Left renal cortex interstitium (tissue), 4 donors: ENCODE data around the gene EHBP1. TPM values are rescaled to one million over a fixed set of nuclear protein-coding genes. Genes with fewer than 3 reads are reported as not detected.

Experiments
- DNase-seq, 4 donors: peaks; one replicate each; pipeline ENCODE4 v3.0.0-alpha.2; 2013; ENCODE audit warnings: low read depth in 4 of 4, low spot score in 2 of 4, missing footprints in 1 of 4
- polyA plus RNA-seq, 4 donors: library from polyadenylated mRNA; unstranded; fragments of 120-200 nt; gene quantifications; one replicate each; pipeline ENCODE4 v1.2.1, GENCODE V29; 2013; ENCODE audit not compliant: insufficient read length in 4 of 4

The EHBP1 gene
- polyA plus RNA-seq, 4 donors: 40.8 to 55.7 (median 46.5) TPM

- DNase-seq: no peak
These were observed 342.1 kb downstream of the EHBP1 start for GRCh38 chr2:63047321-63048279.

- no peak for DNase-seq
These were observed 343.1 kb downstream of the EHBP1 start for GRCh38 chr2:63048367-63049171.

- no peak for DNase-seq
These were observed 343.9 kb downstream of the EHBP1 start for GRCh38 chr2:63049211-63049969.

- DNase-seq: no peak
These were observed 344.4 kb downstream of the EHBP1 start for GRCh38 chr2:63049970-63050333.

GRCh38 chr2:63050334-63051041 is 345.0 kb downstream of the EHBP1 start, which contains the start of gene OTX1:
Gene OTX1, plus strand, starts transcription at chr2:63050830. Its CDS starts 2,161 bp downstream, at chr2:63052991.
- no peak for DNase-seq

GRCh38 chr2:63051042-63051794 is 345.7 kb downstream of the EHBP1 start:
- no peak for DNase-seq

GRCh38 chr2:63051795-63052333 is 346.4 kb downstream of the EHBP1 start:
- DNase-seq: no peak

GRCh38 chr2:63052411-63053080 is 347.0 kb downstream of the EHBP1 start:
- no peak for DNase-seq

- DNase-seq: no peak
These were observed 347.8 kb downstream of the EHBP1 start for GRCh38 chr2:63053081-63053888.

GRCh38 chr2:63053889-63054602 is 348.5 kb downstream of the EHBP1 start:
- DNase-seq: no peak

- no peak for DNase-seq
These were observed 349.3 kb downstream of the EHBP1 start for GRCh38 chr2:63054841-63055225.

- no peak for DNase-seq
These were observed 350.0 kb downstream of the EHBP1 start for GRCh38 chr2:63055226-63056106.

GRCh38 chr2:63056107-63057050 is 350.9 kb downstream of the EHBP1 start:
- no peak for DNase-seq

- no peak for DNase-seq
These were observed 352.0 kb downstream of the EHBP1 start for GRCh38 chr2:63057249-63058143.
